GM19438 (cell line): ENCODE data around the gene PRMT9.

Experiments
- ATAC-seq: cut with Tn5 transposase; IDR thresholded peaks from one replicate; pipeline ENCODE4 v1.9.1; 2021; ENCODE audit warnings: low read depth; ENCODE audit not compliant: unreplicated experiment

The PRMT9 gene

DNA sequence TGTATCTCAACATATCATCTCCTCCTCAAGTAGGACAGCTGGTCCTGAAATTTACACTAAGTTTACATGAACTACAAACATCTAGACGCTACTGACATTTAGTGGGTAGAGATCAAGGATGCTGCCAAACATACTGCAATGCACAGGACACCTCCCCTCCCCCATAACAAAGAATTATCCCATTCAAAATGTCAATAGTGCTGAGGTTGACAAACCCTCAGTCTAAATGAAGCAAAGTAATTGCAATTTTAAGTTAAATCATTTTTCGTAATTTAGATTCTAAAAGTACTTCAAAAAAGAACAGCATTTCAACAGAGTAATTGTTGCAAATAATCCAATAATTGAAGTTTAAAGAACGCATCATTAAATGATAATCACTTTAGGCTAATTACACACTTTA, 1.2 kb downstream of the PRMT9 start:
- ATAC-seq = no peak

DNA sequence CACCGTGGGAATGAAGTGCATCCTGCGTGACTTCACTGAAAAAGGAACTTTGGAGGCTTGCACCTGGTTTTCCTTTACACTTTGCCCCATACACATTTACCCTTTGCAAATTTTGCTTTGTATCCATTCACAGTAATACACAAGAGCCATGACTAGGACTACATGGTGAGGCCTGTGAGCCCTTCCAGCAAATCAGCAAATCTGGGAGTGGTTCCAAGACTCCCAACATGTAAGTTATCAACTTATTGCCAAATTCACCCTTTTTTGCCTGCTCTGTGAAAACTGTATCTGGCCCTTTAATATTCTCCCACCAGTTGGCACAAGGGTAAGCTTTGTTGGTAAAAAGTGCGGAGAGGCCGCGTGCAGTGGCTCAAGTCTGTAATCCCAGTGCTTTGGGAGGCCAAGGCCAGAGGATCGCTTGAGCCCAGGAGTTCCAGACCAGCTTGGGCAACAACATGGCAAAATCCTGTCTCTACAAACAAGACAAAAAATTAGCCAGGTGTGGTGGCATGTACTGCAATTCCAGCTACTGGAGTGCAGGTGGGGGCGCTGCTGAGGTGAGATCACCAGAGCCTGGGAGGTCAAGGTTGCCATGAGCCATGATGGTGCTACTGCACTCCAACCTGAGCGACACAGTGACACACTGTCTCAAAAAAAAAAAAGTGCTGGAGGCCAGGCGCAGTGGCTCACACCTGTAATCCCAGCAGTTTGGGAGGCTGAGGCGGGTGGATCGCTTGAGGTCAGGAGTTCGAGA, 5.0 kb downstream of the PRMT9 start:
- no peak for ATAC-seq

DNA sequence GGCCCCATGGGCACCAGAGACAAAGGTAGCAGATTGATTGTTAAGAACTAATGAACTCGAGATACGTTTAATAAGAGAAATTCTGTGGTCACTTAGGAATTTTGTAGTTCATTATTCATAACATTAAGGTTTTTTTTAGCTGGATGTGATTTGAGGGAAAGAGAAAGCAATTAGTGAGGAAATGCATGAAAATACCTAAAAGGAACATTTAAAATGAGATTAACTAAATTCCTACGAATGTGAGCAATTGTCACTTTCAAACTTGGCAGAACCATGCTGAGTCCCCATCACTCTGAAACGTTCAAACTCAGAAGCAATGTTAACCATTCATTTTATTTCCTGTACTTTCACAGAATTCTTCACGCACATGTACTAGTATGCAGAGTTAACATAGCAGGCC, 5.9 kb downstream of the PRMT9 start:
- ATAC-seq = no peak

DNA sequence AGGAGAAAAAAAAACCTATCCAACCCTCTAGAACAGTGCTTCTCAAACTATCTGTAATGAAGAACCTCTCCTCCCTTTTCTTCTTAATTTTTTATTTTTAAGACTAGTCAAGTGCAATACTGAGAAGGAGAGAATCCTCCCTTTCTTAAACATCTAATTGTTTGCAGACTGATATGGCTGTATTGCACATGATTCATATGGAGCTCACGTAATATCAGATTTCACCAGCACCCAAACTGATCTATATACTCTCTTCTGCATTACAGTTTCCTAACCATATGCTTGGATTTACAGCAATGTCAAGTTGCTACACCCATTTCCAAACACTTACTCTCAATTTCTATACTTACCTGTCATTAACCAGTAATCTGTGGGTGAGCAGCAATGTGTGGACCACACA, 9.5 kb downstream of the PRMT9 start:
- ATAC-seq = no peak

DNA sequence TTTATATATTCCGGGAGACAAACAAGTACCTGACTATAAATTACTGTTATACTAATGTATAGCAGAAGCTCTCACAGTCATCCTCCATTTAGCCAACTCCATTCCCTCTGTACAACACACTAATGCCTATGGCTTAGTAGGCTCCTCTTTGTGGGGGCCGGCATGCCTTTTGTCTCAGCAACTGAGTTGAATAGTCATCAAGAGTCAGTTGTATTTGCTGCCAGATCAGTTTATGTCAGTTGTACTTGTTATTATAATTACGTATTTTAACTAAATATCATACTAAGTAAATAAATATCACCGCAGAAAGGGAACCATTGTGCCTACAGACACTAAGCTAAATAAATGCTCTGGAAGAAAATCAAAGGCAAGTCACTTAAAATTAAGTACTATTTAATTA, 9.9 kb downstream of the PRMT9 start:
- no peak for ATAC-seq

DNA sequence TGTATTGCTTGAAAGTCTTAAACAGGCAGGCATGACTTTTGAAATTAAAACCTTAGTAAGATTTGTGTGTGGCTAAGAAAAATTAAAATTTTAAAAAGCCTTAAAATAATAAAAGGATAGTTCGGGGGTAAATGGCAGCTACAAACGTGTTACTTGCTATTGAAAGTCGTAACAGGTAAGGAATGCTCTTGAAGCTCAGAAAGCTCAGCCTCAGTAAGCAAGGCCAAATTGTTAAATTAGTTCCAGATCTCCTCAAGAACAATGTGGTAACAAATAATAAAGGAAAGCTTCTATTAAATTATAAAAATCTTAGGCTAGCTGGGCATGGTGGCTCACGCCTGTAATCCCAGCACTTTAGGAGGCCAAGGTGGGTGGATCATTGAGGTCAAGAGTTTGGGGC, 25.5 kb downstream of the PRMT9 start:
- ATAC-seq = no peak

DNA sequence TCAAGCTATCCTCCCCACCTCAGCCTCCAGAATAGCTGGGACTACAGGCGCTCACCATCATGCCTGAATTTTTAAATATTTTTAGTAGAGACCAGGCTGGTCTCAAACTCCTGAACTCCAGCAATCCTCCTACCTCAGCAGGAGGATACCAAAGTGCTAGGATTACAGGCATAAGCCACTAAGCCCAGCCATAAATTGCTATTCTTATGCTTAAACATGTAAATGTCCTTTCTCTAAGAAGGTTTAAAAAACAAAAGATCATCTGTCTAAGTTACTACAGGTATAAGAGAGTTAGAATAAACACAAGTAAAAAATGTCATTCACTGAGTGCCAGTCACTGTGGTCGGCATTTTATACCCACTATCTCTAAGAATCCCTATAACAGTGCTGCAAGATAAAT, 28.3 kb downstream of the PRMT9 start:
- ATAC-seq = no peak

DNA sequence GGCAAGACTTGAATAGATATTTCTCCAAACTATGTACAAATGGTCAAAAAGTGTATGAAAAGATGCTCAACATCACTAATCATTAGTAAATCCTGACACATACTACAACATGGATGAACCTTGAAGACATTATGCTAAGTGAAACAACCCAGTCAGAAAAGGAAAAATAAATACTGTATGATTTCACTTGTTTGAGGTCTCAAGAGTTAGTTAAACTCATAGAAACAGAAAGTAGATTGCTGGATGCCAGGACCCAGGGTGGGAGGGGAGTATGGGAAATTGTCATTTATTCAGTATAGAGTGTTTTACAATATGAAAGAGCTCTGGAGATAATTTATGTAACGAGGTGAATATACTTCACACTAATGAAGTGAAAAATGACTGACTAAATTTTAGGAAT, 32.4 kb downstream of the PRMT9 start:
- no peak for ATAC-seq

DNA sequence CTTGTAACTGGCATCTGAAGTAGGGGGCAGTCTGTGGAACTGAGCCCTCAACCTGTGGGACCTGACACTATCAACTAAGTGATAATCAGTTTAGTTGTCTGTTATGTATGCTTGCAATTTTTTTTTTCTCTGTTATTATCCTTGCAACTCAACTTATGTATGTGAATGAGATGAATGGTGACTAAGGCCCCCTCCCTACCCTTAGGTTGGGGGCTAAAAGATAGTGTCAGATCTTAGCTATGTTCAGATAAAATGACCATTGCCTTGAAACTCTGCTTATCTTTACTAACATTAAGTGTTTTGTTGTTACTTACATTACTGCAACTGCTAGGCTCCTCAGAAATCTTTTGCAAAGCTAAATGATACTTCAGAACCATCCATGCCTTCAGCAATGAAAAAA, 35.3 kb downstream of the PRMT9 start:
- no peak for ATAC-seq

DNA sequence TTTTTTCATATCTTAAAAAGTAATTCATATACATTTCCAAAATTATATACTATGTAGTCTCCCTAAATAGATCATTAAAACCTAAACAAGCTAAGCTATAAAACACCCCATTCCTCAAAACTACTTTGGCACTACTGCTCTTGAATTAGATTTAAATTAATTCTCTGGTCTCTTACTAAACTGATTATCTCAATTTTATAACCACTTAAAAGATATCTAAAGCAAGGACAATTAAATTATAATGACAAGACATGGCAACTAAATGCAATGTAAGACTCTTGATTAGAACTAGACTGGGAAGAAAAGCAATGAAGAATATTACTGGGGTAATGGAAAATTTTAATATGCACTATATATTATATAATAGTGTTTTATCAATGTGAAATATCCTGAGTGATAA, 38.9 kb downstream of the PRMT9 start:
- no peak for ATAC-seq

DNA sequence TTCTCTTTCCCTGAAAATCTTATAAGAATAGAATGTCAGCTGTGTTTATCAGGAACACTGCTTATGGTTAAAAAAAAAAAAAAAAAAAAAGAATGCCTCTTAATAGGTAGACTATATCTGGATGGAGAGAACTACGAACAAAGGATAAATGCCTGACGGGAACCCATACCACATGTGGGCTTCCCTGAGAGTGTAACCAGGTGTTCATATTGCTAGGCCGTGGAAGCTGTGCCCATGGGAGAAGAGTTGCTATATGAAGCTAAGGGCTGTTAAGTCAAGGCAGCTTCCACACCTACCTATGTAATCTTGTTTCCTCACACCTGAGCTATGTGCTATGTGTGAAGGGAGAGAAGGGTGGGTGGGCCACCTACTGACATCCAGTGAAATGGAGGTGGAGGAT, 39.5 kb downstream of the PRMT9 start:
- ATAC-seq = no peak

DNA sequence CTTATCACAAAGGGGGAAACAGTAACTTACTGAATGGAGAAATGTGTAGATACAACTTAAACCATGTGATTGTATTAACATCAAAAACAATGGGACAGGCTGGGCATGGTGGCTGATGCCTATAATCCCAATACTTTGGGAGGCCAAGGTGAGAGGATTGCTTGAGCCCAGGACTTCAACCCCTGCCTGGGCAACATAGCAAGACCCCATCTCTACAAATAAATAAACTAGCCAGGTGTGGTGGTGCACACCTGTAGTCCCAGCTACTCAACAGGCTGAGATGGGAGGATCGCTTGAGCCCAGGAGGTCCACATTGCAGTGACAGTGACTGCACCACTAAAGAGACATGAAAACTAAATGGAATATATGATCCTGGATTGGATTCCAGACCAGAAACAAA, 40.3 kb downstream of the PRMT9 start:
- no peak for ATAC-seq

DNA sequence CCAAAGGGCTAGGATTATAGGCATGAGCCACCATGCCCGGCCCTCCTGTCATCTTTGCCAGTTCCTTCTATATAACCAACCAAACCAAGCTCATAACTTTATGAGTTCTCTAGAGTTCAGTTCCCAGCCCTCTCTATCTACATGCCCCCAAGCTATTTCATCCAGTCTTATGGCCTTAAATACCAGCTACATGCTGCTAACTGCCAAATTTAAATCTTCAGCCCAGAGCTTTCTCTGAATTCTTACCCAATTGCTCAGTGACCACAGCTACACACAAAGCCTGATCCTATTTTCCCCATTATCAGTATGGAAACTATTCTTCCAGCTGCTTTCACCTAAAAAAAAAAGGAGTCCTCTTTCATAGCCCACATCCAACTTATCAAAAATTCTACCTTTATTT, 43.6 kb downstream of the PRMT9 start:
- no peak for ATAC-seq

DNA sequence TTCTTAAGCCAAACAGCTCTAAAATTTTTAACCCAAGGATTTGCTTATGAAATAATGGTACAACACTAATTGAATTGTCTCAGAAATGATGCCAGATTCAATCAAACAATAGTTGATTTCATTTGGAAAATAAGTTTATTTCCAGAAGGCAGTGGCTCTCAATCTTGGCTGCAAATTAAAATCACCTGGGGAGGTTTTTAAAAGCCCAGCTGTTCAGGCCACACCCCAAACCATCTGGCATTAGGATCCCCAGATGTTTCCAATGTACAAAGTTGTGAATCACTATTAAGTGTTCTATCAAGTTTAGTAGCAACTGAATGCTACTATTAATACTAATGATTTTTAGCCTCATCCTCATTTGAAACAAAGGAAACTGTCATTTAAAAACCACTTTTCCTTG, 44.6 kb downstream of the PRMT9 start:
- no peak for ATAC-seq

DNA sequence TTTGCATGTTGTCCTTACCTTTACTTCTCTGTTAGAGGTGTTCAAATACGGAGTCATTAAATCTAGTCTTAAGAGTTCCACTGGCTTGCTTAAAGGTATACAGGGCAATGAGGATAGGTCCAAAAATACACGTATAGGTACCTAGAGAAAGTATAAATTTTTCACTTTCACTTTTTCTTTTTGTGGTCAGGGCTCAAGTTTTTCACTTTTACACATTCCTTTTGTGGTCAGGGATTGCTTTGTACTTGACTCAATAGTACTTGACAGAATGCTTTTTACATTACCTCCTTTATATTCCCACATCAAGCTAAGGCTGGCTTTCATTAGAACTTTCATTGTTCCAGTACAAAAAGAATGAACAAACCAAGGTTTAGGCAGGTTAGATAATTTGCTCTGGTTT, 45.0 kb downstream of the PRMT9 start:
- no peak for ATAC-seq

DNA sequence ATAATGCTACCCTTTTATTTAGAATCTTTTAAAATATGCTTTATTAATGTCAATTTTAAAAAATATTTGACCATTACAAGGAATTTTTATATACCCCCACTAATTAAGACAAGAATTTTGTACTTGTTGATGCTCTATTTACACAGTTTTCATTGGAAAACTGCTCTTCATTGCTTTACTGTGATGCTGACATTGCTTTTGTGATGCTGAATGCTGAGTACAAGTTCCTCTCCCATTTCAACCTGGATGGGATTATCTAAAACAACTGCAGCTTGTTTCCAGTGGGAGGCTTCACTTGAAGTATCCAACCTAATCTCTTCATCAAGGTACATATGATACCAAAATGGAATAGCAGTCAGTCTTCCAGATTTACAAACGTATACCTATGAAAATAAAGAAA, 45.6 kb downstream of the PRMT9 start:
- ATAC-seq = no peak

DNA sequence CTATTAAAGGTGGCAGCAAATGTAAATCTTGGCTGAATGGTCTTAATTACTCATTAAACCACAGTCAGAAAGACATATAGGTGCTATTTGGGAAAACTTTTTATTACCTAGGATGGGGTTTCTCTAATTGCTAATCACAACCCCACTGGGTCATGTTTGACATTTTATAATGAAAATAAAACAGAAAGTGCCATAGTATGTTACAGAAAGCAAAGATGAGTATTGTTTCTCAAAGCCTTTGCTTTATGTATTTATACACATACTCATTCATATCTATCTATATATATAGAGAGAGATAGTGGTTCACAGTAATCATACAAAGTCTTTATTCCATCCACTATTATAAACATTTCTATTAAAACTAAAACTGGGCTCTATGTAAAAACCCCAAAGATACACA, 48.6 kb downstream of the PRMT9 start:
- no peak for ATAC-seq

DNA sequence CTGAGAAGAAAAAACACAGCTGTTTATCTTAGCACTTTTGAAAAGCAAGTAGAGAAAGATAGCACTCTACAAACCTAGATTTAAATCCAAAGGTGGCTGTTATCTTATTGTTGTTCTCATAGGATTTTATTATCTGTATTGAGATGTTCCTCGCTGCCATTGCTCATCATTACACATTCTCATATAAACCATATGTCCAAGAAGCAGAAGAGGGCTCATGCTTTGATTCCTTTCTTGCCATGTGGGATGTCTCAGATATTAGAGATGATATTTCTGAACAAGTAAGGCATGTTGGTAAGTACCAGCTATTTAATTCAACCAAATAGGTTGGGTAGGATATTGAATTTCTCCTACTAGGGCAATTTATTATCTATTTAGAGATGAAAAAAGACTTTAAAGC, 50.3 kb downstream of the PRMT9 start:
- ATAC-seq = no peak

DNA sequence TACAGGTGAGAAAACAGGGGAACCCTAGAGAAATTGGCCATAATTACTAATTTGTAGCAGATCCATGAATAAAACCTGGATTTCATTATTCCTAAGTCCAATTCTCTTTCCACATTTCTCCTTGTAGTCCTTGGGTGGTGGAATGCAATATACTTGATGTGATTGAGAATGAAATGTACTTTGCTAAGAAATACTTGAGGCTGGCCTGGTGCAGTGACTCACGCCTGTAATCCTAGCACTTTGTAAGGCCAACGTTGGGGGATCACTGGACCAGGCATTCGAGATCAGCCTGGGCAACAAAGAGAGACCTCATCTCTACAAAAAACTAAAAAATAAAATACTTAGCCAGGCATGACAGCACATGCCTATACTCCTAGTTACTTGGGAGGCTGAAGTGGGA, 50.9 kb downstream of the PRMT9 start:
- no peak for ATAC-seq

DNA sequence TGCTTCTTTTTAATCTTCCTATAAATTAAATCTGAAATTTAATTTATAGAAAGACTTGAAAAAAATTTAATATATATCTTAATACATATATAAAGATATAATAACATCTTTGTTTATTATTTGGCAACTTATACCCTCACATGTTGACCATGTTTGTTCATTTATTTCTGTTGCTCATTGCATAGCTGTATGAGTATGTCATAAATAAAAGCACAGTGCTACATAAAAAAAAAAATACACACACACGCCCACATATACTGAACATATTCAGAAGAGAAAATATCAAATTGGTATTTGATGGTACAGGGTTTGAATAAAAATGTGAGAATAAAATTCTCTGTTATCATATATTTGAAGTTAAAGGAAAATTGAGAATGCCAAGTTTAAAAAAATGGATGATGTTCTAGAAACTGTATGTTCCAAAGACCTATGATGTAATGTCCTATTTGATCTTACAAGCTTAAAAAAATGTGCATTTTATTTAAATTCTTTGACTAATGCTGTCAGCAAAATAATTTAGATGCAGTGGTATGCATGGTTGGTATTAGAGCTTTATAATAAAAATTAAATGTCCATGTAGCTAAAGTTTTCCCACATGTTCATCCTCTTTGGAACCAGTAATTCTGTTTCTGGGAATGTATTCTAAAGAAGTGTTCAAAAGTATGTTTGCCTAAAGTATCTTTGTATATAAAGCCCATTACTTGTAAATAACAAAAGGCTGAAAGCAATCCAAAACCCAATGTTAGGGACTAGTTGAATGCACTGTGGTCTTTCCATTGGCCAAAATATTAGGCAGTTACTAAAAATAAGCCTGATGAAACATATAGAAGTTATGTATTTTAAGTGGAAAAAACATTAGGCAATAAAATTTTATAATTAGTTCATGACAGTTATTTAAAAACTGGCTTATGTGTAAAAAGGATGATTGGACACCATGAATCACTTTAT, 53.9 kb downstream of the PRMT9 start:
- ATAC-seq = no peak

DNA sequence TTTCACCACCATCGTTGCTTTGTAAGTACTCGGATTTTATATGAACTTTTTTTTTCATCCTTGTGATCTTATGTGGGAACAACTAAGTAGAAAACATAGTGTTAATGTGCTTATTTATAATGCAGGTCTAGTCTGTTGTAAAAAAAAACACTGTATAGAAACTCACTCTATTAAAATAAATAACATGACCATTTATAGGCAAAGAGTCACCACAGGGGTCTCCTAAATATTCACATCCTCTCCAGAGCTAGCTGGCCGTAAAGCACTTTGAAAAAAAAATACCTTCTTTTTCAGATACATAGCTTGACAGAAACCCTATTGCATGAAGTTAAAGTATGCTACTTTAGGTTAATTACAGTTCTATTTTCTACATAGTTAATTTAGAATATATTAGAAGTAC, 55.5 kb downstream of the PRMT9 start:
- ATAC-seq = no peak

DNA sequence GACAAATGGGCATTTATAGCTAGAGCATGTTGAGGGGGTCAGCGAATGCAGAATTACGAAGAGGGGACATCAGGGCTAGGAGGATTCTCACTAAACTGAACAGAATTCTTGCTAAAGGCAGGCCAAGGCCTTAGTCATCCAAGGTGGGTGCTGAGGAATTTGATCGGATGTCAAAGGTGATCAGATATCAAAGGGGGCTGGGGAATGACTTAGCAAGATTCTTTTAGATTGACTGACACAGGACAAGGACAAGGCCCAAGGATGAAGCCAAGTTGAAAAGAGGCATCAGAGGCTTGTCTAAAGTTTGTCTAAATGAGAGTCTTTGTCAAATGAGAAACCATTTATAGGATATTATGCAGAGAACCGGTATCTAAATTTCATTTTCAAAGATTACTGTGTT, 57.1 kb downstream of the PRMT9 start:
- no peak for ATAC-seq
